ENCODE data around the gene RAB37.
A peak's percentile ranks its signal among the peaks of the same experiment; 100 is the strongest.

RAB37 gene

GRCh38 chr17:74744714-74745547 is 7.9 kb downstream of the RAB37 start:
- DNase-seq: peak; percentile 75 to 79

DNA sequence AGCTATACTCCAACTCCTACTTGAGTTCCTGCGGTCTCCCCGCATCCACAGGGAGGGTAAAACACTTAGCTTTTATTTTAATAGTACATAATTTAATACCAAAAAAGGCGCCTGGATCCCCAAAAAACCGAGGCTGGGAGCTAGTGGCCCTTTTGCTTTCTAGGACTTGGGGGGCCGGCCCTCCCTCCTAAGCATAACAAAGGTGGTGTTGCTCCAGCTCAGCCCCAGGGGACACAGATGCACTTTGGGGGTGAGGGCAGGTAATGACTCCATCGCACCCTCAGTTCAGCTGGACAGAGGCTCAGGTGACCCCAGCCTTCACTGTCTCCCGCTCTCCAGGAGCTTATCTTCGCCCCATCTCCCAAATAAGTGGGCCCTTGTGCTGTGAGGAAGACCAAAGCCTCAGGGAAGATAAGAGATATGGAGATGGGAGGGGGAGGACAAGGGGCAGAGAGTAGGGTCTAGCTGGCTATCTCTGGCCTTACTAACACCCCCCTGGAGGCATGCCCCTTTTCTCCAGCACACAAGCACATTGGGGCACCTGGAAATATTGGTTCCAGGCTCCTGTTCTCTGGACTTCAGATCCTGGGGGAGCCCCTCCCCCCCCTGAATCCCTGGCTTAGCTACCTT is 8.6 kb downstream of the RAB37 start:
- DNase-seq: no peak

GRCh38 chr17:74746376-74746775 is 9.3 kb downstream of the RAB37 start:
- no peak for DNase-seq

DNA sequence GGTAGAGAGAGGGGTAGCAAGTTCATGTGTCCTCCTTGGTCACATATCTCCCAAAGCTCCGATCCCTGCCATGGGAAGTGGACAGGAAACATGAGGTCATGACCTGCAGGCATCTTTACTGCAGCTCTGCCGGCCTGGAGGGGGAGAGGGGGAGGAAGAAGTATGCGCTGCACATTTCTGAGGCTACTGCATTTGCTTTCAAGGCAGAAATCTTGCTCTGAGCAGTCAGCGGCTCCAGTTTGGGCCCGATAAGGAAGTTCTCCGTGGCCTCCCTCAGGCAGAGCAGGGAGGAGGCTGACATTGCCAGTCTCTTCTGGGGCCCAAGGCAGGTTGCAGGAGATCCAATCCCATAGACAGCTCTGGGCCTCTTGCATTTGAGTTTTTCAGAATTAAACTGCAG is 9.9 kb downstream of the RAB37 start:
- peak; percentile 72 to 78 for DNase-seq

DNA sequence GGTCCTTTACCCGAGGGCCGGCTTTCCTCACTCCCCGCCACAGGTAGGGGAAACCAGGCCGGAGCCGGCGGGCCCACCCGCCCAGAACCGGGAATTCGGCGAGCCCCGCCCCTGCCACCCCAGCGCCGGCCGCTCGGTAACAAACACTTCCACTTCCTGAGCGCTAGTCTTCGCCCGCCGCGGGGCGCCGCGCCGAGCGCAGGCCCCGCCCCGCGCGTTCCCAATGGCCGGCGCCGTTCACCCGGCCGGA is 11.1 kb downstream of the RAB37 start:
- DNase-seq: no peak

- DNase-seq: peak; percentile 94 to 97
Observed at GRCh38 chr17:74748529-74749278, 11.6 kb downstream of the RAB37 start, which contains the start of gene NHERF1. NHERF1 (plus strand) TSS chr17:74748628; CDS start chr17:74748847, 219 bp downstream.

GRCh38 chr17:74749279-74750038 is 12.4 kb downstream of the RAB37 start:
- DNase-seq: no peak

DNA sequence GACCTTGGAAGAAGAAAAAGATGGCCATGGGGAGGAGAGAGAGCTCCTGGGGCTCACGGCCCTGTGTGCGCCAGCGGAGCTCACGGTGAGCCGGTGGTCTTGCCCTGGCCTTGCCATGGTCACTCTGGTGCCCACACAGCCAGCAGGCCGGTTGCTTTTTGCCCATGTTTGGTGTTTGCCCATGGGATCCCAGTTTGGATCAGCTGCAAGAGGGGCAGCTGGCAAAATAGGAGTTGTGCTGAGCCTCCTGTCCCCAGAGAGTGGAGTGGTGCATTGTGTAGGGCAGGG is 12.9 kb downstream of the RAB37 start:
- DNase-seq: no peak

- no peak for DNase-seq
Observed at GRCh38 chr17:74750327-74751069, 13.4 kb downstream of the RAB37 start.

GRCh38 chr17:74752415-74752814 is 15.4 kb downstream of the RAB37 start:
- no peak for DNase-seq

DNA sequence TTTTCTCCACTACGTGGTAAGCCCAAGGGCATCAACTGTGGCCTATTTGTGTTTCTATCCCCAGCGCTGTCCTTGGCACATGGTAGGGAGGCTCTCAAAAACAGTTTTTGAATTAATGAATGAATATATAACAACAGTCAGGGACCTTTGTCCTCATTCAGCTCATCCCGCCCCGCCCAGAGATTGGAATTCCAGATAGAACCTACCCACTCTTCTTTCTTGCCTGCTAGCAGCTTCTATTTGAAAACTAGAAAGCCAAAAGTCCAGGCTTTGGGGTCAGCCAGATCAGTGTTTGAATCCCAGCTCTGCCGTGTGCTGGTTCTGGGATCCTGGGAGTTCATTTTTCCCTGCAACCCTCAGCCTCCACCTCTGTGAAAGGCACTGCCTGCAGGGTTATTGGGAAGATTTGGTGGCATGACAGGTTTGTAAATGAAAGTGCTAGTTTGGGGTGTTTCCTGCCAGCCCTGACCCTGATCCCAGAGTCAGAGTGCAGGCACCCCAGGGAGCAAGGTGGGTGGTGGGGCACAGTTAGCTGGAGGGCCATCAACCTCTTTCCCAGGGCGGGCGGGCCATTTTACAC is 15.9 kb downstream of the RAB37 start:
- DNase-seq: no peak

DNA sequence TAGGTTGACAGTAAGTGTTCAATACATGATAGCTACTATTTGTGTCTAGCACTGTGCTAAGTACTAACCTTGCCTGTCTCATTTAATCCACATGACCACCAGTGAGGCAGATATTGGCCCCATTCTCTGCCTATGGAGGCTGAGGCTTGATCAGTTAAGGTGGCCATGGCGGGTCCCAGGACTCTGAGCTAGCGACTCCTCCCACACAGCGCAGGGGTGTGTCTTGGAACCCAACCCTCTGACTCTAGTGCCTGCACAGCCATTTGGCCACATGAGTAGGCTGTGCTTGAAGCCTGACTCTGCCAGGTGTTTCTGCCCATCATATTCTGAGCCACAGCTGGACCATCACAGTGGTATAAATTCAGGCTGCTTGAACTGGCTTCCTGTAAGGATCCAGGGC is 17.8 kb downstream of the RAB37 start:
- no peak for DNase-seq

- no peak for DNase-seq
Observed at GRCh38 chr17:74755533-74755932, 18.5 kb downstream of the RAB37 start.

- DNase-seq: no peak
Observed at GRCh38 chr17:74756891-74757290, 19.8 kb downstream of the RAB37 start.

DNA sequence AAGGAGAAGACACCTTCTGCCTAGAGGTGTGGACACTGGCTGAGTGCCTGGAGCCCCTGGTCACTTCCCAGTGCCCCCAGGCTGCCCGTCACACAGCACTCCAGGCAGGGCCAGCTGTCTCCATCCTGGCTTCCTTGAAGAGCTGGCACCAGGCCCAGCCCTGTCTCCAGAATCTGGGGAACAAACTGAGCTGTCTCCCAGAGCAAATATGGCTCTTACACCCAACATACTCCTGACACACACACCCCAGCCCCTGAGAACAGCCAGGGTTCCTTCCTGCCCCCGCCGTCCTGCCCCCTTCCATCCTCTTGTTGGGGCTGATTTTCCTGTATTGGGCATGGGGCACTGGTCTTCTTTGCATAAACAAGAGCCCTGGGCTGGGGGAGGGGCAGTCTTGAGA is 20.4 kb downstream of the RAB37 start:
- no peak for DNase-seq

DNA sequence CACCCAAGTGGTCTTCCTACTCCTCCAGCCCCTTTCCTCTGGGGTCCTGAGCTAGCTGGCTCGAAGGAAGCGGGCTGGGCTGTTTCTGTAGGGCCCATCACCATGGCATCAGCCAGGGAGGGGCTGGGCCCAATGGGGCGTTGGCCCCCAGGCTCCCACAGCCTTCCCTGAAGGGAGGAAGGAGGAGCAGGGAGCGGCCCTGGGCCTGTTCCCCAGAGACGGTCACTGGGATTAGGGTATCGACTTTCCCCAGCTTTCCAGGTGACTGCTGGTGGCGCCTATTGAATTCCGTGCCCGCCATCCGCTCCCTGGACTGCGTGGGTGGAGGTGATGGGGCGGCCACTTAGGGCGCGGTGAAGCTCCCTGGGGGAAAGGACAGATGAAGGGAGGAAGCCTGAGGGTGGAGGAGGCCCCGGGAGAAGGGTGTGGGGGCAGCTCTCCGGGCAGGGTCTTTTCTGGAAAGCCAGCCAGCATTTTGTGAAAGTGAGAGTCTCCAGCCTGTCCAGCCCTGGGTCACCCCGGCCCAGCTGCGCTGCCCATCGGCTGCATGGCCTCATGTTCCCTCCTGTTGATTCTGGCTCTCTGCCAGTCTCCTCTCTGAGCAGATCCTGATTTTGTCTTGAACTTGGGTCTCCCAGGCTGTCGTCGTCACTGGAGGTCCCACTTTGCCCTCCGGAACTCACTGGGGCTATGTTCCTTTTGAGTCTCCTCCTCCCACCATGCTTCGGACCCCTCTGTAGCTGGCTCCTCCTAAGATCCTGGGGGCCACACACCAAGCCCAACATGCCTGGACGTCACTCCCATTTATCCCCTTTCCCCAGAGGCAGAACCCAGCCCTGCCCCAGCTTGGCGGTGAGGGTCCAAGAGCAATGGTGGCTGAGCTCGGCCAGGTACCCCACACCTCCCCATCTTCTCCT is 21.1 kb downstream of the RAB37 start:
- peak in 1 of 2 donors; percentile 28 for DNase-seq

DNA sequence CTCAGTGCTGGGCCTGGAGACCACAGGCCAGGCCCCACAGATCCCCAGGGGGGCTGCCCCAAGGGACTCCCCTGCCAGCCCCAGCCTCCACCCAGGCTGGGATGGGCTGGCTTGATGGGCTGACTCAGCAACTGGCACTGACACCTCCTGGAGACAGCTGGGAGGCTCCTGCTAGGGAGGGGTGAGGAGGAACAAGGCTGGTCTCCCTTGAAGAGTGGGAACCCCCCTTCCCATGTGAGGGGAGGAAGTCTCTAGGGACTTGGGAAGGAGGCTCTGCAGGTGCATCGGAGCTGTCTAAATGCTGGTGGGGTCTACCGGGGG is 21.8 kb downstream of the RAB37 start:
- DNase-seq: no peak

DNA sequence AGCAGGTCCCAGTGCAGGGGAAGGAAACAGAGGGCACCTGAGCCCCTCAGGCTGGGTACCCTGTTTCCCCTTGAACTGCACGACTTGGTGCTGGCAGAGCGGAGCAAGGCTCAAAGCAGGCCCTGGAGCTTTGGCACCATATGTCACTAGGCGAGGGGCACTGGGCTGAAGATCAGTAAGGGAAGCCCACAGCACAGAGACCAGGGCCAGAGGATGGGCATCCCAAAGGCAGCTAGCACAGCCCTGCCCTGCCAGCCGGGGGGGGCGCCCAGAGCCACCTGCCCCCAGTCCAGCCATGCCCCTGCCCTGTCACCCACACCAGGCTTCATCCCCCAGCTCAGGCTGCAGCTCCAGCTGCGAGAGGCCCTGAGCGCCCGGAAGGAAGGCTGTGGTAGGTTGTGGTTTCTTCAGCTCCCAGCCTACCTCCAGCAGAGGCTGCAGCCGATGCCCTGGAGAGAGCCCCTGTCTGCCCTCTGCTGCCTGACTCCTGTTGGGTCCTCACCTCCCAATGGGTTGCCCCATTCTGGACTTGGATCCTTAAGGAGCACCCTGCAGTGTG is 22.3 kb downstream of the RAB37 start:
- DNase-seq: no peak

- DNase-seq: no peak
Observed at GRCh38 chr17:74759941-74760340, 22.9 kb downstream of the RAB37 start.

GRCh38 chr17:74760404-74761105 is 23.5 kb downstream of the RAB37 start:
- no peak for DNase-seq
